Activated CD8-positive, alpha-beta memory T cell treated with anti-CD3 and anti-CD28 coated beads for 1 hour (primary cell): Measurements from ENCODE around the gene FOXJ1.
"Not testable (repeated sequence)": the region's sequence is repeated elsewhere in the genome, so short reads cannot be mapped to it uniquely, and the experiment has no call there.

Source experiments
- DNase-seq, 2 donors: peaks; one replicate each; pipeline ENCODE4 v3.0.0-alpha.2; 2020; ENCODE audit warnings: low read depth in 1 of 2; ENCODE audit errors: extremely low read depth in 1 of 2

The FOXJ1 gene

GRCh38 chr17:76141212-76142038 lies at the start of gene FOXJ1:
Gene FOXJ1 (minus strand): TSS chr17:76141245. CDS start chr17:76140395, 850 bp downstream.
- DNase-seq, result peak; percentile 83

- DNase-seq, result no peak
These were observed 48.7 kb upstream of the FOXJ1 start for GRCh38 chr17:76189741-76190140.

DNA sequence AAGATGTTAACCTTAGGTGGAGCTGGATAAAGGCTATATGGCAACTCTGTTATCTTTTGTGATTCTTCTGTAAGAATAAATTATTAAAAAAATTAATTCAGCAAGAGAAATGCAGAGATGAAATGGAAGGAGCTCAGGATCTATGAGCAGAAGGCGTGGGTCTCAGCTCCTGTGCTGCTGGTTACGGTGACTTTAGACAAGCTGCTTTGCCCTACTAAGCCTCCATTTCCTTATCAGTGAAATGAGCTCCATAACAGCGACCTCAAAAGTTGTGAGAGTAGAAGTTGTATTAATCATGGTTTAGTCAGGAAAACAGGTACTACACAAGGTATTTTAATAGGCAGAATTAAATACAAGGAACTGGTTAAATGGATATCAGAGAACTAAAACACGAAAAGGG lies 48.2 kb upstream of the FOXJ1 start:
- no peak for DNase-seq

DNA sequence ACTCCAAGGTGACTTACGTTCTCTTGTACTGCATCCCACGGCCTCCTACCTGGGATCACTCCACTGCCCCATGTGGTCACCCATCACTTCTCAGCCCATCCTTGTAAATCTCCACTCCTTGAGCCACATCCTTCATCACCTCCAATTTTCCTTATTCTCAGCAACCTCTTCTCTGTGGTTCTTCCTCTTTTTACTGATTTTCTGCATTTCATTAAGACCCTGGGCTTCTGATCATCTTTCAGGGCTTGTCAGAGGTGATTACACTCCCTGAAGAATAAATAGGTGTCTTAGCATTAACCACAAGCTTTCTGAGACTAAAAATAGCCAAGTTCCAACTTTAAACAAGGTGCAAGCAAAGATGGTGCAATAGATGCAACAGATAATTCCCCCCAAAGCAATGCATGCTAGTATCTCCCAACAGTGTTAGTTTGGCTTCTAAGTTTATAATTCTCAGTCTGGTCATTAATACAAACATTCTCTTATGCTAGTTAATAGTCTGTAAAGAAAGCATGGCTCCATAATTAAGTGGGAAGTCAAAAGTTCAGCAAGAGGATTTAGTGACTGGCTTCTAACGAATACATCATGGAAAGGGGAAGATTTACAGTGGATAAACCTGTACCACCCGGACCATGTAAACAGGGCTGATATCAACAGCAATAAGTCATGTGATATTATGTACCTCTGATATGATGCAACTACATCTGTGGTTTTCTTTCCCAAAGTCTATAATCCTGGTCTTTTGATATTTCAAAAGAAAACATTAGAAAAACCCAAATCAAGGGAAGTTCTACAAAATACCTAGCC lies 47.4 kb upstream of the FOXJ1 start:
- no peak for DNase-seq

DNA sequence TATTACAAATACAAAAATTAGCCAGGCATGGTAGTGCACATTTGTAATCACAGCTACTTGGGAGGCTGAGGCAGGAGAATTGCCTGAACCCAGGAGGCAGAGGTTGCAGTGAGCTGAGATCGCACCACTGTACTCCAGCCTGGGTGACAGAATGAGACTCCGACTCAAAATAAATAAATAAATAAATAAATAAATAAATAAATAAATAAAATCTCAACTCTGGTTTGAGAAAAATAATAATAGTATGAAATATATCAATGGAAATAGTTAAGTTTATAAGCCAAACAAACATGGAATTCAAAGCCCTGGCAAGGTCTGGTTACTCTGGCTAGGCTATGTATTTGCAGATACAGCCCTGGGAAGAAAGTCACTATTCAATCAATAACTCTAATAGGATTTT lies 45.7 kb upstream of the FOXJ1 start:
- DNase-seq, result not testable (repeated sequence)

GRCh38 chr17:76184290-76184689 lies 43.2 kb upstream of the FOXJ1 start:
- DNase-seq, result no peak

DNA sequence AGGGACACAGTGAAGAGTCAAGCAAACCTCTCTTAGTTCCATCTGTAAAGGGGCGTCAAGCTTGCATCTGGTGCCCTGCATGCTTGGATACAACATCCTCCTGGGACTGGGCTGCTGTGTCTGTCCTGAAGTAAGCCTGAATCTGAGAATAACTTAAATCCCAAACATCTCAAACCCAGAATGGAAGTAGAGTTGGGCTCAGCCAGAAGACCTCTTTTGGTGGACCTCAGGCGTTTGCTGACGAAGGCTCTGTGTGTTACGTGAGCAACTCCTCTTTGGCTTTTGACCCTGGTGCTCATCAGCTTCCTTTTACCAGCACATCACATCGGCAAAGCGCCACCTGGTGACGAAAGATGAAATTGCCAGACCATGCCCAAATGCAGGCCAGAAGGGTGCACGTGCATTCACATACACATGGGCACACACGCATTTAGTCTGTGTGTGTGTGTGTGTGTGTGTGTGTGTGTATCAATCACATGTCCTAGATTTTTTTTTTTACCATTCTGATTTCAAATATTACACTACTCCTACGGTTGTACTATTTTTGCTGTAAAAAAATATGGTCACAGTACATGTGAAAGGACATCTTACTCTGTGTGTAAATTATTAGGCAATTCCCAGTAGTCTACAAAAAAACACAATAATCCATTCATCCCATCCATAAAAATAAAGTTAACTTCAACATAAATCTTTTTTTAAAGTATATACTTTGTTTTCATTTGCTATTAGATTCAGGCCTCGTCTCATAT lies 41.1 kb upstream of the FOXJ1 start:
- peak; percentile 85 for DNase-seq

DNA sequence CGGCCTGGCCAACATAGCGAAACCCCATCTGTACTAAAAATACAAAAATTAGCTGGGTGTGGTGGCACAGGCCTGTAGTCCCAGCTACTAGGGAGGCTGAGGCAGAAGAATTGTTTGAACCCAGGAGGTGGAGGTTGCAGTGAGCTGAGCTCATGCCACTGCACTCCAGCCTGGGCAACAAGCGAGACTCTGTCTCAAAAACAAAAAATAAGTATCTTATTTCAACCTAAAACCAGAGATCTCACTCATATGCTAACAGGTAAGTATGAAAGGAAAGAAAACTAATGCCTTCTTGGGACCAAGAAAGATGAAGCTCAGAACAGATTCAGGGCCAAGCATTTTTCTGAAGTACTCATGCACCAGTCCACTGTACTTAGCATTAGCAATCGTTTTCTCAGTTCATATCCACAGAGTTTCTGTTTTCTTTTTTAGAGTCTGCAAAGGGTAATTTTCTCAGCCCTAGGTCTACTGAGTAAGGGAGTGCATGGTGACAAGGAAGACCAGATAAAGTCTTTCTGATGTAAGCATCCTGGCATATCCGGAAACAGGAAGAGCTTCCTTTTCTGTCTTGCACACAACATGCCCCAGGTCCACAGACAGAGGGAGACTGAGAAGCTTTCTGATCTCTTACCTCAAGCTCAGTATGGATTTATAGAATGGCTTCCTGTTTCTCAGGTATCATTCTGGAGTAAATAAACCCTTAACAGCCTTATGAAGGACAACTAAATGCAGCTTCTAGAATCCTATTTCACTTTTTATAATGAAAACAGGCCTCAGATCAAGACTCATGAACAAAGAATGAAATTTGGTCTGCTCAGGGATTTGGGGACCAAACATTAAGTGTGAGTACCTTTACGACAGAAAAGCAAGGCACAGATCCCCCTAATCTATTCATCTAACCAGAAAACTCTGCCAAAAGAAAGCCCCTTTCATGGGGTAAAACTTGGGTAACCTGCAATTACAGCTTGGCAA lies 38.7 kb upstream of the FOXJ1 start:
- DNase-seq, result no peak

- no peak for DNase-seq
These were observed 37.1 kb upstream of the FOXJ1 start for GRCh38 chr17:76178124-76178523.

DNA sequence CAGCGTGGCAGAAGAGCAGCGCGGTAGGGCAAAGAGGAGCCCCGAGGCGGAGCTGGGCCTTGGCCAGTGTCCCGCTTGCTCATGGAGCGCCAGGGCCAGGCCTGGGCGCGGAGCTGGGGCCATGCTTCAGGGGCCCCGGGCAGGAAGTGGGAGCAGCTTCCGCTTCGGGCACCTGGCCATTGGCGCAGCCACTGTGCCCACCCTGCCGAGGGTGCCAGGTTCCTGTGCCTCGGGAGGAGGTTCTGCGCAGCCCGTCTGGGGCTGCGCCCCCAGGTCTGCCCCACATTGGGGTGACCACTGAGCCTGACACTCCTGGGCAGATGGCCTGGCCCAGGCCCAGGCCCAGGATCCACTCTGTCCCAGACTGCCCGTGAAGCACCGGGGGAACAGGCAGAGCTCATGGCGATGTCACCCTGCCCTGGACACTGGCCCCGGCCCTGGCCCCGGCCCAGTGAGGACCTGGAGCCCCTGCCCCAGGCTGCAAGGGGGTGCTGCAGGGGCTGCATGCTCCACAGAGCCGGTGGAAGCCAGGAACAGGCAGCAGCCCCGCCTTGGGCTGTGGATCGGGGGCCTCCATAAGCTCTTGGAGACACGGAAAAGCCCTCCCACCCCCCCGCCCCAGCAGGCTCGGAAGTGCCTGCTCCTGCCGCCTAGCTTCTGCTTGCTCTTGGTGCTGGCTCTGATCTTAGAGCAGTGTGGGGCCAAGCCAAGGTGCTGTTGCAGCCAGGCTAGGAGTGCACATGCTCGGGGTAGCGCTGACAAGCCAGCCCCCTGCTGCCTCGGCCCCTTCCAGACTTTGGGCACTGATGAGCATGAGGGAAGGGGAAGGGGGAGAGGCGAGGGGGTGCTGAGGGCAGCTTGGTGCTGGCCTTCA lies 35.9 kb upstream of the FOXJ1 start:
- no peak for DNase-seq

GRCh38 chr17:76174037-76174436 lies 33.0 kb upstream of the FOXJ1 start:
- DNase-seq, result no peak

DNA sequence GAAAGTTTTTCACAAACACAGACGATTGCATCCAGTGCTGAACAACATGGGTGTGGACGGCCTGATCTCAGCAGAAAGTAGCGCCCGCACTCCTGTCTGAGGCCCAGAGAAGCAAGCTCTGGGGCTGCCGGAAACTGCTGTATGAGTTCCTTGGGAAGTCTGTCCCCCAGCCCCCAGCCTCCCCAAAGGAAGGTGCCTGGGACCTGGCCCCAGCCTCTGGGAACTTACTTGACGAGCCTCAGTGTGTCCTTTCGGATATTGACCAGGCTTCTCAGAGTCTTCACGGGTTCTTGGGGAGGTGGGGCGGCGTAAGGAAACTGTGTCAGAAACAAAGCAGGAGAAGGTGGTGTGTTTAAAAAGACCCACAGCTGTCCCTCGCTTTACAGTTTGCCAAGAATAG lies 32.4 kb upstream of the FOXJ1 start:
- no peak for DNase-seq

DNA sequence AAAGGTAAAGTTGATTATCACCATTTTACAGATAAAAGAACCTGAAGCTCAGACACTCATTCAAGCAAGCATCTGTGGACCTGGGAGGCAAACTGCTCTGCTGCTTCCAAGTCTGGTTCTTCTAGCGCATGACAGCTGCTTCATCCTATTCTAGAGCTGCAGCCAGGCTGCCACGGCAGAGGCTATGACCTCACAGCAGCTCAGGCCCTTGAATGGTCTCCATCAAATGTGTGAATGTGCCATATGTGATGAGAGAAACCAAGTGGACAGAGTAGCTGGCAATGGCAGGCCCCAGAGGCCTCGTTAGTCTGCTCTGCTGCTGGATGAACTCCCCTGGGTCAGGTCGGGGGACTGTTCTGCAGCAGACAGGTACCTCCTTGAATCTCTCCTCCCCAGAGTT lies 30.7 kb upstream of the FOXJ1 start:
- no peak for DNase-seq

GRCh38 chr17:76170114-76170513 lies 29.1 kb upstream of the FOXJ1 start:
- no peak for DNase-seq

- no peak for DNase-seq
These were observed 25.9 kb upstream of the FOXJ1 start for GRCh38 chr17:76166906-76167305.

DNA sequence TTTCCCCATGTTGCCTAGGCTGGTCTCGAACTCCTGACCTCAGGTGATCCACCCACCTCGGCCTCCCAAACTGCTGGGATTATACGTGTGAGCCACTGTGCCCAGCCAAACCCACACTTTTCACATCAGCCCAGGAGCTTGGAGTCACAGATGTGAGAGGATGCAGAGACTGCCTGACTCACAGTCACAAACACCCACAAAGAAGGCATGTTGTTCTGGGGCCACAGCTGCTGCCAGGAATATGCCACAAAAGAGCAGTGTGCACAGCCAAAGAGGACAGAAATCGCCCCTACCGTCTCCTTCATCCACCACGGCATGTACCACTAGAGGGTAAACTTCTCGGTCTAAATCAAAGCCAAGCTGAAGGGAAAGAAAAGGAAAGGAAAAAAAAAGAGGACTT lies 25.1 kb upstream of the FOXJ1 start:
- no peak for DNase-seq

DNA sequence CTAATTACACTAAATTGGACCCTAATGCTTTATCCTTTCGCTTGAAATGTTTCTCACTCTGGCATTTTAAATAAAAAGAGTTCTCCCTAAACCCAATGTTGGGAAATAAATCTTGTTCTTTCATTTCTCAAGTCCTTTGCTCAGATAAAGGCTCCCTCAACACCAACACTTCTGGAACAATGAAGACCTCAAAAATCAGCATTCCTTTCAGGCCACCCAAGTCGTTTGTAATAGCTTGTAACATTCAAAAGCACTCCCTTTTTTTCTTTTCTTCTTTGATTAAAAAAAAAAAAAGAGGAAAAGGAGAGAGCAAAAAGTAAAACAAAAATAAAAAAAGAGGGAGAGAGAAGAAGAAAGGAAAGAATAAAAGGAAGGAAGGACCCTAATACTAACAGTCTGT lies 23.3 kb upstream of the FOXJ1 start:
- DNase-seq, result no peak

- DNase-seq, result no peak
These were observed 22.9 kb upstream of the FOXJ1 start for GRCh38 chr17:76163919-76164318.

- DNase-seq, result no peak
These were observed 20.7 kb upstream of the FOXJ1 start for GRCh38 chr17:76161619-76162266.
